ENCODE results near the gene DNAH2. TPM values are rescaled to one million over a fixed set of nuclear protein-coding genes. Genes with fewer than 3 reads are reported as not detected.

DNAH2 gene
- total and polyA plus RNA-seq, 11 donors, result 0.02 to 0.56 (median 0.05) TPM; not detected in 4

DNA sequence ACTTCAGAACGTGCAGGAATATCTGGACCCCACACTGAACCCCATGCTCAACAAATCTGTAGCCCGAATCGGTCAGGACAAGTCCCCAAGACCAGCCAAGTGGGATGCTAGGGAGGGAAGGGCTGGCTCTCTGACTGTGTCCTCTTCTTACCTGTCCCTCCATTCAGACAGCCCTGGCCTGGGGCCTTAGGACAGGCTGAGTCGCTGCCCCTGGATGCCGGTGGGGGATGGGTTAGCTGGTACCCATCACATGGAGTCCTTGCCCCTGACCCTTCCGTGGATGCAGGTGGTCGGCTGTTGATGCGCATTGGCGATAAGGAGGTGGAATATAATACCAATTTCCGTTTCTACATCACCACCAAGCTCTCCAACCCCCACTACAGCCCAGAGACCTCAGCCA is 100.5 kb downstream of the DNAH2 start:
- no peaks in the 10 kb centered on the region for H3K36me3 ChIP-seq
- intact Hi-C loops (cut with DNase I), result loop anchor here in 4 of 10 donors (5.0 to 10.0 kb wide), 3 partner anchors 34 to 217 kb away; partner anchors contain the start of gene ALOX15B (in 1 of the 4)
- WGBS, 4 donors, result 83 to 91% (median 87%) methylated on average over 10 of the region's 10 CpGs
- no peak for TF ChIP-seq POLR2A (IDR thresholded peaks at IDR 0.05)
- TF ChIP-seq, protein P1, sequence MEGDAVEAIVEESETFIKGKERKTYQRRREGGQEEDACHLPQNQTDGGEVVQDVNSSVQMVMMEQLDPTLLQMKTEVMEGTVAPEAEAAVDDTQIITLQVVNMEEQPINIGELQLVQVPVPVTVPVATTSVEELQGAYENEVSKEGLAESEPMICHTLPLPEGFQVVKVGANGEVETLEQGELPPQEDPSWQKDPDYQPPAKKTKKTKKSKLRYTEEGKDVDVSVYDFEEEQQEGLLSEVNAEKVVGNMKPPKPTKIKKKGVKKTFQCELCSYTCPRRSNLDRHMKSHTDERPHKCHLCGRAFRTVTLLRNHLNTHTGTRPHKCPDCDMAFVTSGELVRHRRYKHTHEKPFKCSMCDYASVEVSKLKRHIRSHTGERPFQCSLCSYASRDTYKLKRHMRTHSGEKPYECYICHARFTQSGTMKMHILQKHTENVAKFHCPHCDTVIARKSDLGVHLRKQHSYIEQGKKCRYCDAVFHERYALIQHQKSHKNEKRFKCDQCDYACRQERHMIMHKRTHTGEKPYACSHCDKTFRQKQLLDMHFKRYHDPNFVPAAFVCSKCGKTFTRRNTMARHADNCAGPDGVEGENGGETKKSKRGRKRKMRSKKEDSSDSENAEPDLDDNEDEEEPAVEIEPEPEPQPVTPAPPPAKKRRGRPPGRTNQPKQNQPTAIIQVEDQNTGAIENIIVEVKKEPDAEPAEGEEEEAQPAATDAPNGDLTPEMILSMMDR (IDR thresholded peaks at IDR 0.05), result no peak
- no peaks in the 10 kb centered on the region for H3K4me1 ChIP-seq
- H3K27me3 ChIP-seq, result no peaks in the 10 kb centered on the region
- no peak overlapping the region for H3K4me3 ChIP-seq
- no peak for DNase-seq
- H3K9me3 ChIP-seq, result no peaks in the 10 kb centered on the region
- ATAC-seq, result no peak
- no peak overlapping the region for H3K27ac ChIP-seq

DNA sequence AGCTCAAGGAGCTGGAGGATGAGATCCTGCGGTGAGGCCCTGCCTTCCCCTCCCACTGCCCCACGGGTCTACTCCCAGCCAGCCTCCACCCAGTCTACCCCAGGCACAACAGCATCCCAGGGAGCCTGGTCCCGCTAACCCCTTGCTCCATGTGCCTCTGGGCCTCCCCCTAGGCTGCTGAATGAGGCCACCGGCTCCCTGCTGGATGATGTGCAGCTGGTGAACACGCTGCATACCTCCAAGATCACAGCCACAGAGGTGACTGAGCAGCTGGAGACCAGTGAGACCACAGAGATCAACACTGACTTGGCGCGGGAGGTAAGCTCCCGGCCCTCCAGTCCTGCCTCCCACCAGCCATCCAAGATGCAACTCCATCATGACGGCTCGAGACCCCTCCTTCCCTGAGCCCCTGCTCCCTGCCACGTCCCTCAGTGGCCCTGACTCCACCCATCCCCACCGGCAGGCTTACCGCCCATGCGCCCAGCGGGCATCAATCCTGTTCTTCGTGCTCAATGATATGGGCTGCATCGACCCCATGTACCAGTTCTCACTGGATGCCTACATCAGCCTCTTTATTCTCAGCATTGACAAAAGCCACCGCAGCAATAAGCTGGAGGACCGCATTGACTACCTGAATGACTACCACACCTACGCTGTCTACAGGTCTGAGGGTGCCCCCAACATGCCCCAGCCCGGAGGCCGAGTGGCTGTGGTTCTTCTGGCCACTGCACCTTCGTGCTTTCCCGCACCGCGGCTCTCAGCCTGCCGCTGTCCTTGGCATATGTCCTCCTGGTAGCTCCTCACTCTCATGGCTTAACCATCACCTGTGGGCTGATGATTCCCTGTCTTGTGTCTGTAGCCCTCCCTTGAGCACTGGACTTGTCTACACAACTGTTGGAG is 101.5 kb downstream of the DNAH2 start:
- Histone ChIP-seq H3K4me1 (no peaks in the 10 kb centered on the region), H3K9me3 (no peaks in the 10 kb centered on the region), H3K27me3 (no peaks in the 10 kb centered on the region), H3K27ac (no peak overlapping the region), H3K4me3 (no peak overlapping the region), H3K36me3 (no peaks in the 10 kb centered on the region)
- peak in 1 of 4 donors; percentile 8 for ATAC-seq
- no peak for TF ChIP-seq POLR2A (IDR thresholded peaks at IDR 0.05)
- TF ChIP-seq, protein P1 (IDR thresholded peaks at IDR 0.05), result no peak
- 85 to 87% (median 87%) methylated on average over 26 to 27 of the region's 27 CpGs for WGBS, 4 donors
- no peak for DNase-seq
- intact Hi-C loops (cut with DNase I), result loop anchor here in 4 of 10 donors (5.0 to 10.0 kb wide), 3 partner anchors 33 to 216 kb away; partner anchors contain the start of gene ALOX15B (in 1 of the 4)

DNA sequence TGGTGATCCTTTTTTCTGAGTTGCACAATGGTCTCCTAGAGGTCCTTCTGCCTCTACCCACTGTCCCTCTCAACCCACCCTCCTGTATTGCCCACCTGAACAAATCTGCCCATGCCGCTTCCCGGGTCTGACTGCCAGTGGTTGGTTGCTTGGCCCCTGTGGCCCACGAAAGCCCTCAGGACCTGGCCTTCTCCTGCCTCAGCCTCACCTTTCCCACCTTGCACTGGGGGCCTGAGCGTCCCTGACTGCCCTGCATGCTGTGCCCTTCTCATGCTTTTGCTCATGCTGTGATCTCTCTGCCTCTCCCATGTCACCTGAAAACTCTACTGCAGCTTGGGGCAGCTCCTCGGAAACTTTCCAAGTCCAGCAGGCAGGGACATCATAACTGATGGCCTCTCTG is 102.7 kb downstream of the DNAH2 start:
- Histone ChIP-seq H3K27ac (no peak overlapping the region), H3K4me3 (no peak overlapping the region), H3K9me3 (no peaks in the 10 kb centered on the region), H3K36me3 (no peaks in the 10 kb centered on the region), H3K27me3 (no peaks in the 10 kb centered on the region), H3K4me1 (no peaks in the 10 kb centered on the region)
- intact Hi-C loops (cut with DNase I), result loop anchor here in 9 of 10 donors (5.0 to 10.0 kb wide), 10 partner anchors 37 to 237 kb away; partner anchors contain the start of genes CYB5D1 (in 1 of the 9), NAA38 (in 1 of the 9) and TMEM88 (in 1 of the 9)
- DNase-seq (no peak), ATAC-seq (no peak)
- 84 to 87% (median 86%) methylated on average over 5 of the region's 5 CpGs for WGBS, 4 donors
- no peak for TF ChIP-seq POLR2A (IDR thresholded peaks at IDR 0.05)
- TF ChIP-seq, protein P1 (IDR thresholded peaks at IDR 0.05), result no peak

DNA sequence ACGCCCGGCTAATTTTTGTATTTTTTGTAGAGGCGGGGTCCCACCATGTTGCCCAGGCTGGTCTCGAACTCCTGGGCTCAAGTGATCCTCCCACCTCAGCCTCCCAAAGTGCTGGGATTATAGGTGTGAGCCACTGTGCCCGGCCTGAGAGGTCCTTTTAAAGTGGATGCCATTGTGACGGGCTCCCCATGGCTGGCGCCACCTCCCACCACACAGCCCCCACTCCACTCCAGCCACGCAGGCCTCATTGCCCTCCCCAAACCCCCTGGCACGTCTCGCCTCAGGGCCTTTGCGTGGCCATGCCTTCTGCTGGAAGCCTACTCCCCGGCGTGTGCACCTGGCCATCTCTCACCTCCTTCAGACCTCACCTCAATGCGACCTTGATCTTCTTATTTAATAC is 104.6 kb downstream of the DNAH2 start:
- intact Hi-C loops (cut with DNase I), result loop anchor here in 9 of 10 donors (1.0 to 10.0 kb wide), 15 partner anchors 29 to 235 kb away; partner anchors contain the start of genes CYB5D1 (in 1 of the 9), NAA38 (in 1 of the 9) and TMEM88 (in 1 of the 9)
- ATAC-seq, result no peak
- H3K27me3 ChIP-seq, result no peaks in the 10 kb centered on the region
- WGBS, 4 donors, result 74 to 81% (median 78%) methylated on average over 14 of the region's 14 CpGs
- no peaks in the 10 kb centered on the region for H3K4me1 ChIP-seq
- H3K27ac ChIP-seq, result no peak overlapping the region
- no peak for TF ChIP-seq POLR2A (IDR thresholded peaks at IDR 0.05)
- TF ChIP-seq, protein P1 (IDR thresholded peaks at IDR 0.05), result no peak
- H3K4me3 ChIP-seq, result no peak overlapping the region
- no peaks in the 10 kb centered on the region for H3K9me3 ChIP-seq
- no peak for DNase-seq
- no peaks in the 10 kb centered on the region for H3K36me3 ChIP-seq
